ENCODE results near the gene ALKBH6.

DNA sequence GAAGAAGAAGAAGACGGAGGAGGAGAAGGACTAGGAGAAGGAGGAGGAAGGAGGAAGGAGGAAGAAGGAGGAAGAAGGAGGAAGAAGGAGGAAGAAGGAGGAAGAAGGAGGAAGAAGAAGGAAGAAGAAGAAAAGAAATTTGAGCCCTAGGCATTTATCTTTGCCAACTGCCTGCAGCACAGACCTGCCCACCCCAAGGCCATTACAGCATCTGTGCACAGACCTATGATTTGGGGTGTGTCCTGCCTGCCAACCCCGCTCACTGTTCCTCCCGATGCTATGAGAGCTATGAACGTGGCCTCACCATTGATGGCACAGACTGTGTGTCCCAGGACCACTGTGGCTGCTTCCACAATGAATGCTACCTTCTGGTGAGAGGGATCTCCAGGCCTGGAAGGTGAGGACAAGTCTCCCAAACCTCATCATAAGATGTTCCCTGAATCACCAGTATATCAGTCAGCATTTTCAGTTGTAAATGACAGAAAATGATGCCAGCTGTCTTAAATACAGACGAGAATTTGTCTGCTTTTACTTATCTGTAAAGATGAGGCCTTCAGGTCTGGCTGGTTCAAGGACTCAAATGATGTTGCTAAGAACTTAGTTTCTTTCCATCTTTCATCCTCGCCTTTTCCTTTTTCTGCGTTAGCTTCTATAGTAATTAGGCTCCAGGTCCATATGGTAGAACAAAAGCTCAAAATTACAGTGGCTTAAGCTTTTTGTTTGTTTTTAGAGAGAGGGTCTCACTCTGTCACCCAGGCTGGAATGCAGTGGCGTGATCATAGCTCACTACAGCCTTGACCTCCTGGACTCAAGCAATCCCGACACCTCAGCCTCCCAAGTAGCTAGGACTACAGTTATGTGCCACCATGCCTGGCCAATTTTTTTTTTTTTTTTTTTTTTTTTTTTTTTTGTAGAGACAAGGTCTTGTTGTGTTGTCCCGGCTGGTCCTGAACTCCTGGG, 23.0 kb downstream of the ALKBH6 start:
- no peak for TF ChIP-seq ZNF384 (IDR thresholded peaks at IDR 0.05)
- no peak for TF ChIP-seq SP1 (IDR thresholded peaks at IDR 0.05)
- TF ChIP-seq FOXM1 (IDR thresholded peaks at IDR 0.05; ENCODE audit: borderline replicate concordance), result no peak
- no peak for TF ChIP-seq FOXK2 (IDR thresholded peaks at IDR 0.05)
- no peak for TF ChIP-seq NFRKB (IDR thresholded peaks at IDR 0.05)
- TF ChIP-seq, protein P1, sequence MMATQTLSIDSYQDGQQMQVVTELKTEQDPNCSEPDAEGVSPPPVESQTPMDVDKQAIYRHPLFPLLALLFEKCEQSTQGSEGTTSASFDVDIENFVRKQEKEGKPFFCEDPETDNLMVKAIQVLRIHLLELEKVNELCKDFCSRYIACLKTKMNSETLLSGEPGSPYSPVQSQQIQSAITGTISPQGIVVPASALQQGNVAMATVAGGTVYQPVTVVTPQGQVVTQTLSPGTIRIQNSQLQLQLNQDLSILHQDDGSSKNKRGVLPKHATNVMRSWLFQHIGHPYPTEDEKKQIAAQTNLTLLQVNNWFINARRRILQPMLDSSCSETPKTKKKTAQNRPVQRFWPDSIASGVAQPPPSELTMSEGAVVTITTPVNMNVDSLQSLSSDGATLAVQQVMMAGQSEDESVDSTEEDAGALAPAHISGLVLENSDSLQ (IDR thresholded peaks at IDR 0.05), result no peak
- TF ChIP-seq FOXA1 (IDR thresholded peaks at IDR 0.05), result no peak
- TF ChIP-seq SUZ12 (IDR thresholded peaks at IDR 0.05), result no peak
- TF ChIP-seq ELF4 (IDR thresholded peaks at IDR 0.05), result no peak
- TF ChIP-seq LEF1 (IDR thresholded peaks at IDR 0.05; ENCODE audit: borderline replicate concordance), result no peak
- no peak for TF ChIP-seq ARNT (IDR thresholded peaks at IDR 0.05)
- no peak for TF ChIP-seq TARDBP (IDR thresholded peaks at IDR 0.05)
